PFSK-1 (cell line): ENCODE data around the gene RPIA.

Experiments
- FOXP2 ChIP-seq: optimal IDR thresholded peaks from 2 replicates; pipeline ENCODE3; 2011; ENCODE audit warnings: borderline replicate concordance, control low read depth, inconsistent platforms; ENCODE audit not compliant: insufficient read depth; ENCODE audit errors: extremely low read length, extremely low read depth
- POLR2AphosphoS5 ChIP-seq: IDR thresholded peaks from 2 replicates; pipeline ENCODE4 v1.6.1; 2012; ENCODE audit warnings: low read depth, mild to moderate bottlenecking, control low read depth, low read length, moderate library complexity
- SIN3A ChIP-seq: IDR thresholded peaks from 2 replicates; pipeline ENCODE4 v1.6.1; 2012; ENCODE audit warnings: mild to moderate bottlenecking, low read length, moderate library complexity, borderline replicate concordance; ENCODE audit not compliant: insufficient read depth
- TAF1 ChIP-seq: IDR thresholded peaks from 2 replicates; pipeline ENCODE4 v1.6.1; 2012; ENCODE audit warnings: low read length, control low read depth, borderline replicate concordance; ENCODE audit not compliant: insufficient read depth
- TF ChIP-seq, protein P1 (sequence below), 2 experiments: IDR thresholded peaks; 2 replicates each; pipeline versions ENCODE4 v1.6.1 to v1.8.0; 2011 to 2012; ENCODE audit warnings: low read depth in 2 of 2, low read length in 2 of 2, control low read depth in 1 of 2, inconsistent platforms in 1 of 2, mild to moderate bottlenecking in 1 of 2, moderate library complexity in 1 of 2; ENCODE audit not compliant: insufficient read depth in 1 of 2

DNA sequence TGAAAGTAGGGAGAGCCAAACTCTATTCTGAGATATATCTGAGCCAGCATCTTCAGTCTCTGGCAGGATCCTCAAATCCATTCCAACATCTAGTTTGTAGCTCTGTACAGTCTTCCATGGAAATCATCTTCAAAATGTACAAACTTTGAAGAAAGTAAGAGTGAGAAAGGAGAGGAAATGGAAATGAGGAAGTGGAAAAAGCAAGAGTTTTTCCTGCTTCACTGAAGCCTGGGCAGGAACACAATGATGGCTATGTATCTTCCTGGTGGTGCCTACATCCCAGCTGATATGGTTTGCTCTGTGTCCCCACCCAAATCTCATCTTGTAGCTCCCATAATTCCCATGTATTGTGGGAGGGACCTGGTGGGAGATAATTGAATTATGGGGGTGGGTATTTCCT is 4.1 kb upstream of the RPIA start:
- TF ChIP-seq SIN3A (no peak), POLR2AphosphoS5 (no peak), TAF1 (no peak), FOXP2 (no peak)
- TF ChIP-seq, protein P1, sequence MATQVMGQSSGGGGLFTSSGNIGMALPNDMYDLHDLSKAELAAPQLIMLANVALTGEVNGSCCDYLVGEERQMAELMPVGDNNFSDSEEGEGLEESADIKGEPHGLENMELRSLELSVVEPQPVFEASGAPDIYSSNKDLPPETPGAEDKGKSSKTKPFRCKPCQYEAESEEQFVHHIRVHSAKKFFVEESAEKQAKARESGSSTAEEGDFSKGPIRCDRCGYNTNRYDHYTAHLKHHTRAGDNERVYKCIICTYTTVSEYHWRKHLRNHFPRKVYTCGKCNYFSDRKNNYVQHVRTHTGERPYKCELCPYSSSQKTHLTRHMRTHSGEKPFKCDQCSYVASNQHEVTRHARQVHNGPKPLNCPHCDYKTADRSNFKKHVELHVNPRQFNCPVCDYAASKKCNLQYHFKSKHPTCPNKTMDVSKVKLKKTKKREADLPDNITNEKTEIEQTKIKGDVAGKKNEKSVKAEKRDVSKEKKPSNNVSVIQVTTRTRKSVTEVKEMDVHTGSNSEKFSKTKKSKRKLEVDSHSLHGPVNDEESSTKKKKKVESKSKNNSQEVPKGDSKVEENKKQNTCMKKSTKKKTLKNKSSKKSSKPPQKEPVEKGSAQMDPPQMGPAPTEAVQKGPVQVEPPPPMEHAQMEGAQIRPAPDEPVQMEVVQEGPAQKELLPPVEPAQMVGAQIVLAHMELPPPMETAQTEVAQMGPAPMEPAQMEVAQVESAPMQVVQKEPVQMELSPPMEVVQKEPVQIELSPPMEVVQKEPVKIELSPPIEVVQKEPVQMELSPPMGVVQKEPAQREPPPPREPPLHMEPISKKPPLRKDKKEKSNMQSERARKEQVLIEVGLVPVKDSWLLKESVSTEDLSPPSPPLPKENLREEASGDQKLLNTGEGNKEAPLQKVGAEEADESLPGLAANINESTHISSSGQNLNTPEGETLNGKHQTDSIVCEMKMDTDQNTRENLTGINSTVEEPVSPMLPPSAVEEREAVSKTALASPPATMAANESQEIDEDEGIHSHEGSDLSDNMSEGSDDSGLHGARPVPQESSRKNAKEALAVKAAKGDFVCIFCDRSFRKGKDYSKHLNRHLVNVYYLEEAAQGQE (IDR thresholded peaks at IDR 0.05; ENCODE audit: insufficient read depth in 1 of 2, low read depth in 2 of 2, low read length in 2 of 2) = no peak
